Right kidney (tissue), 1 donor: ENCODE results near the gene POLR2C.
A peak's percentile ranks its signal among the peaks of the same experiment; 100 is the strongest.

ENCODE experiments used
- DNase-seq: peaks from one replicate; pipeline ENCODE4 v3.0.0-alpha.2; 2016

Gene POLR2C

DNA sequence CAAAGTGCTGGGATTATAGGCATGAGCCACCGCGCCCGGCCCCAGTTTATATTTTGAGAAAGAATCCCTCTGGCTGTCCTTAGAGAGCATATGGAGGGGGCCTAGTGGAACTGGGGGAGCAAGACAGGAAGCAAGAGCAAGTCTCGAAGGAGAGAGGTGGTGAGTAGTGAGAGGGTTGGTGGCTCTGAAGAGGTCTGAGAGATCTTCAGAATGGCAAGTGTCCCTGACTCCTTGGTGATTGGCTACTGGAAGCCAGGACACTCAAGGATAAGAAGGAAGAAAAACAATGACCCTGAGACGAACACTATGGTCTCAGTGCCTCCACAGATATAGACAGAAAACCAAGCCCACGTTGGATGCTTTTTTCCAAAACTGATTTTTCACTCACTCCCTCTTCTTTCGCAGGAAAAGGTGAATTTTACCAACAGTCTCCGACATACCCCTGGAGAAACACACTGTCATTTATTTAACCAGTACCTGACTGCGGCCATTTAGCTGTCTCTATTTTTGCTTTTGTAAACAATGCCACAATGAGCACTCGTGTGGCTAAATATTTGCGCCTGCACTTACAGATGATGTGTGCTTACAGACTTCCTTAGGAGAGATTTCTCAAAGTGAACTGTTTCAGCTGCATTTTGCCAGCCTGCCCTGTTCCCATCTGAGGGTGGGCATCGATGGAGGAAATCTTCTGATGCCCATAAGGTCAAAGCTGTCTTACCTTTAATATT, 39.7 kb downstream of the POLR2C start:
- DNase-seq: no peak

DNA sequence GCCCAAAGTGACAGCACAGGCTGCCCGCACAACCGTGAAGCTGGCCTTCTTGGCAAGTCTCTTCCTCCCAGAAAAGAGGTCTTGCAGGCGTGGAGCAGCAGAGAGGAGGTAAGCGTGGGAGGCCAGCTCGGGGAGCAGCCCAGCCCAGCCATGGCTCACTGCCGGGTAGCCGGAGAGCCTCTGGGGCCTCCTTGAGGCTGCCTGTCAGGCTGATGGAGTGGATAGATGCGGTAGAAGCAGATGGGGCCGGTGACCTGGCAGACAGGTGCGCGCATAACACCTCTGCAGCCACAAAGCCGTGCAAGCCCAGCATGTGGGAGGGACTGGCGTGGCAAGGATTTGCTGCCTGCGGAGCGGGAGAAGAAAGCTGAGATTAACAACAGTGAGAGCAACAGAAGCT, 40.9 kb downstream of the POLR2C start:
- peak; percentile 46 for DNase-seq

DNA sequence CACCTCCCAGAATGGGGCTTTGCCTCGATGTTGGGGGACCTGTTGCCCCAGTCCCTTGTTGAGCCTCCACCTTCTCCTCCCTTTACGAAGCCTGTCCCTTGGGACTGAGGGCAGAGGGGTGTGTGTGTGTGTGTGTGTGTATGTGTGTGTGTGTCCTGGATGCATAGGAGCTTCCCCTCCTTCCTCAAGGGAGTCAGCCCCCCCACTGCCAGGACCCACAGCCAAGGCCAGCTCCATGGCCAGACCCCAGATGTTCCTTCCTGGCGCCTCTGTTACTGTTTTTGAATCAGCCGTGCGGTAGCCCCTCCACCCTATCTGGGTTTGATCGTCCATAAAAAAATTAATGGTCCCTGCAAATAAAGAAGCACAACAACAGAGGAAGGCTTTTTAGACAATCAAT, 41.5 kb downstream of the POLR2C start:
- no peak for DNase-seq

DNA sequence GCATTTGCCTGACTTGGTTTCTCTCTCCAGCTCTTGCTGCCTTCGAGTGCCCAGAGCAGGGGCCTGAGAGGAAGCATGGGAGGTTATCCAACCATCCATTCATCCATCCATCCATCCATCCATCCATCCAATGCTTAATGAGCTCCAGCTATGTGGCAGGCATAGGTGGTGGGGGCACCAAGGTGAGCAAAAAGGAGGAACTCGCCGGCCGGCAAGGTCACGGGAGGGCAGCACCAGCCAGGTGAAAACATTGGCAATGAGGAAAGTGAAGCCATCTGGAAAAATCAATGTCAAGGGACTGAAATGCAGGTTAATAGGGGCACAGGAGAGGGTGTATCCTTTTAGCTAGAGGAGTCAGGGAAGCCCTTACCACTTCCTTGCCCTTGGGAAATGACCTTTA, 42.0 kb downstream of the POLR2C start:
- DNase-seq: no peak

DNA sequence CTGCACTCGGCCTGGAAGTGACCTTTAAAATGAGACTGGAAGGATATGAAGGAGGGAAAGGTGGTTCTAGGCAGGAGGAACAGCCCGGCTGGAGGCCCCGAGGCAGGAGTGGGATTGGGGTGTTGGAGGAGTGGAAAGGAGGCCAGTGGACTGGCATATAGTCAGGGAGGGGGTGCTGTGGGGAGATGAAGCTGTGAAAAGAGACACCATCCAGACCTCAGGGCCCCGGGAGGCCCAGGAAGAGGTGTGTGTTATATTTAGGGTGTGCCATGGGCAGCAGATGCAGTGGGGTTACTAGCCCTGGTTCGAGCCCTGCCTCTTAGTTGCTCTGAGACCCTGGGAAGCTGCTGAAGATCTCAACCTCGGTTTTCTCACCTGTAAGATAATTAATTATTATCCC, 42.7 kb downstream of the POLR2C start:
- no peak for DNase-seq

DNA sequence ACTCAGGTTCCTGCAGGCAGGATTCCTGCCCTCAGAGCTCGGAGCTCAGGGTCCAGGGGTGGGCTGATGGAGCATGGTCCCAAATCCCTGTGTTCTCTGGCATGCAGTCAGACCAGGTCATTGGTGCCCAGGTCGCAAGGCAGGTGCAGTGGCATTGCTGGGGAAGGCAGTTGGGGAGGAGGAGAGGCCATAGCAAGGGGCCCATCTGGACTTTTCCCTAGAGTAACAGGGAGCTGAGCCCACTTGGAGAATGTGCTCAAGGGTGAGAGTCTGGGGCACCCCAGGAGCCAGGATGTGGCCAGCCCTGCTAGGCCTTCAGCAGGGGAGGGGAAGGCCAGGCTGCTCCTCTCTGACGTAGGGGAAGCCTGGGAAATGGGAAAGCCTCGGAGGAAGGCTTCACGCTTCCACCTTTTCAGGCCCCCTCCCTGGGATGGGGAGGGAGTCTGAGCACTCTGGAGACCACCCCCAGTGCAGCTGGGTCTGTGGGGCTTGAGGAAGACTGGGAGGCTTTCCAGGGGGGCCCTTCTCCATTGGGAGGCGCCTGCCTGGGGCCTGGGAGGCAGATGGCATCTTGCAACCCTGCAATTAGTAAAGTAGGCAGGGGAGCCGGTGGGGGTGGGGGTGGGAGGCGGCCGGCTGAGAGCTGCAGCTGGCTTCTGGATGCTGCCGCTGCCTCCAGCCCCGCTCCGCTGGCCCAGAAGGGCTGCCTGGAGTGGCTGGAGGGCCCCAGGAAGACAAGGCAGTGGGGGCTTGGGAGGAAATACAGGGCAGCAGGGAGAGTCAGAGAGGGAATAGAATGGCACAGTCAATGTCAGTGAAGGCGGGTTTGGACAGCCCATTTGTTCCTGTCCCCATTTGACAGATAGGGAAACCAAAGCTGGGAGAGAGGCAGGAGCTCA, 44.9 kb downstream of the POLR2C start:
- peak; percentile 47 for DNase-seq

DNA sequence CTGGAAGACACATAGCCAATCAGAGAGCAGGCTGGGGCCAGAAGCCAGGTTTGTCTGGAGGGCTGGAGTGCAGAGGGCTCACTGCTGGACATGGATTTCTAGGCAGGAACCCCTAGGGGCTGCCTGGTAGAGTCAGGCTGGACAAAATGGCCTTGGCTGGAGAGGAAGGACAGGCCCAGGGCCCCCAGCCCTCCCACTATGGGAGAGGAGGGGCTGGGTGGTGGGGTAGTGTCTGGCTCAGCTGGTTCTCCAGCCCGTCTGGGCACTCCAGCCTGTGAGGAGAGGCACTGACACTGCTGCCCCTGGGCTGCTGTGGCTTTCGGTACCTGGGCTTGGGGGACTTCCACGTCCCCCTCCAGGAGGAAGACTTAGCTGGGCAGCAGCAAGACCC, 45.6 kb downstream of the POLR2C start:
- no peak for DNase-seq

DNA sequence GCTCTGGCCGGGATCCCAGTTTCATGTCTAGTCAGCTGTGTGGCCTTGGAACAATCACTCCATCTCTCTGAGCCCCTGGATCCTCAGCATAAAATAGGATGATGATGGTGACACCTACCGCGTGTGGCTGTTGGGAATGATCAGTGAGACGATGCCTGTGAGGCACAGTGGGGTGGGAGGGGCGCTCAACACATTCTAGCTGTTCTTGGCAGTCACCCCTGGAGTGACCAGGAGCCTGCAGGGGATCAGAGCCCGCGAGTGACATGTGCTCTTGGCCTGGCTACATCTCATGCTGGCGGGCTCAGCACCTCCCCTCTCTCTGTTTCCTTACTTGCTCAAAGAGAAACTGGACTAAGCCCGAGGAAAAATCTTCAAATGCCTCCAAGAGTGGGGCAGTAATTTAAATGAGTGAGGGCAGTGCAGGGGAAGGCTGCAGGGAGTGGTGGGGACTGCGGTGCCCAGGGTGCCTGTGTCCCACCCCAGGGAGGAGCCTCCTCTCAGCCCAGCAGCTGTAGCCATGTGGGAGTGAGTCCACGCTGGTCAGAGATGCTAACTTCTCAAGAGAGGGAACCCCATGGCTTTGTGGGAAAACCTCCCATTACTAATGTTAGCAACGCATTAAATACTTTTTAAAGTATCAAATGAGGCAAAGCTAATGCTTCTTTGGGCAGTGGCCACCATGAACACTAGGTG, 46.9 kb downstream of the POLR2C start:
- DNase-seq: no peak

DNA sequence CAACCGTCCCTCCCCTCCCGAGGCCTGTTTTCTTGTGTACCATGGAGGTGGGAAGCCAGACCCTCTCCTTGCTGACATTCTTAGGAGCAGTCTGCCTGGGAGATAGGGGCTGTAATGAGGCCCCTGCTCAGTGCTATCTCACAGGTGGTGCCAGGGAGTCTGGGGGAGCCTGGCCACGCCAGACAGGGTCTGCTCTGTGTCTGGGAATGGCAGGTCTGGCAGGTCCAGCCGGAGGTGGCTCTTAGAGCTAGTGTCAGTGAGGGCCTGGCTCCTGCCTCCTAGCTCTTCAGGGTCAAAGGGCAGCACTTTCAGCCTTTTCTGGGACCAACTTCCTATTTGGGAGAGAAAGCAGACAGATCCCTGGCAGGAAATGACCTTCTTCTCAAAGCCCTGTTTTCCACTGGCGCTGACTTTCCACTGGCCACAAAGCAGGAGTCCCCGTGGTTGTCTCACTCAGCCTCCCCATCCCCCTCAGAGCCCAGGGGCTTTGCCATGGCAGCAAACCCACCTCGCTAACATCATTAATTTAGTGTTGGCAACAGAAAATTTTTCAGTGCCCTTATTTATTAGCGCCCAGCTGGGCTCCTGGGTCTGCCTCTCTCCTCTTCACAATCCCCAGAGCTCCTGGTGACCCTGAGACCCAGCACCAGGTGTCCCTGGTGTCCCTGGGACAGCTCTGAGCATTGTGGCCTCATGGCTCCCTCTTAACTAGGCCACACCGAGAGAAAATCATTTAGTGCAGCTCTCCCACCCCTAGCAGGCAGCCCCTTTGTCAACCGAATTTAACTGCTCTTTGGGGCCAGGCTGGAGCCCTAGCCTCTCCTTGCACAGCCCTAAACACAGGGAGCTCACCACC, 47.8 kb downstream of the POLR2C start:
- no peak for DNase-seq

DNA sequence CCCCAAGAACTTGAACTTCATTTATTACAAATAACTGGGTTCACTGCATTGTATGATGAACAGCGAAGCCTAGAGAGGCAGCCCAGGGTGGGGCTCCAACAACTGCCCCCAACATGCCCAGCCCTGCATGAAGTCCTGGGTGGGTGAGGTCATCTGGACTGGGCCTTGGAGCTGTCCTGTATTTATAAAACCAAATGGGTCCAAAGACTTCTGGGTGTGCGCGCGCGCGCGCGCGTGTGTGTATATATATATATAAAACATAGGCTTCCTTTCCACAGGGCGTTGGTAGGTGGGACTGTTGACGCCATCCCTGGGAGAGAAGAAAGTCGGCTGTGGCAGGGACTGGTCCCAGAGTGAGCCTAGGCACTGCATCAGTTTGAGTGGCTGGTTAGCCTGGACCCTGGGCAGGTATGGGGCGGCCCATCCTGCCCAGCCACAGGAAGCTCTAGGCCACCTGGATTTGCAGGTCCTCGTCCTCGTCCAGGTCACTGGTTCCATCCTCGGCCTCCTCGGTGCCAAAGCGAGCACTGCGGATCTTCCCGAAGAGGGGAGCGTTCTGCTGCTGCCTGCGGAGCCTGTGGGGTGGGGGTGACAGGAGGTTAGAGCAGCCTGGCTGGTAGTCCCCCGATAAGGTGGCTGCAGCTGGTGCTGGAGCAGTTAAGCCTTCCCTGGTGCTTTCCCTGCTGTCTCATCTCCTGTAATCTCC, 50.0 kb downstream of the POLR2C start:
- DNase-seq: no peak

DNA sequence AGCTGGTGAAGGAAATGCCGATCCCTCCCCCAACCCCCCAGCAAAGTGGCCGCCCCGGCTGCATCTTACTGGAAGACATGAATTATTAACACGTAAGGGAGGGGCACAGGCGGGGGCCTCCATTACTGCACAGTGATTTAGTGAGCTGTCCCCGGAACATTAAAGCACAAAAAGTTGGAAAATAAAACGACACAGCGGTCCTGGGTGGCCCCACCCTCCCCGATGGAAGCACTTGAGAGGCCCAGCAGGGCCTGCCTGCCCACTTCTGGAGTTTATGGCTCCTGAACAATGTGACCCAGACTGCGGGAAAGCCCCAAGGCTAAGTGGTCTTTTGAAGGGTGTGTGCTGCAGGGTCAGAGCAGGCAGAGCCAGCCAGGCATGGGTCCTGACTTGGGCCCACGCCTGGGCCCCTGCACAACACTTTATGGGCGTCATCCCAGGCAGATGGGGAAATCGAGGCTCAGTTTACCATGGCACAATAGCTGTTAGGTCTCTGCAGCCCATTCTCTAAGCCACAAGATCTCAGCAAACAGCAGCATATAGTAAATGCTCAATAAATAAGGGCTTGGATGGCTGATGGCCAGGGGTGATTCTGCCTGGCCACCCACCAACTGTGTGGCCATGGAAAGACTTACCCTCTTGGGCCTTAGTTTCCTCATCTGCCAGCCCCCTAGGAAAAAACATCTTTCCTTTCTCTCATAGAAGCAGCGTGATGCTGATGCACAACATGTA, 51.1 kb downstream of the POLR2C start:
- DNase-seq: peak; percentile 66

DNA sequence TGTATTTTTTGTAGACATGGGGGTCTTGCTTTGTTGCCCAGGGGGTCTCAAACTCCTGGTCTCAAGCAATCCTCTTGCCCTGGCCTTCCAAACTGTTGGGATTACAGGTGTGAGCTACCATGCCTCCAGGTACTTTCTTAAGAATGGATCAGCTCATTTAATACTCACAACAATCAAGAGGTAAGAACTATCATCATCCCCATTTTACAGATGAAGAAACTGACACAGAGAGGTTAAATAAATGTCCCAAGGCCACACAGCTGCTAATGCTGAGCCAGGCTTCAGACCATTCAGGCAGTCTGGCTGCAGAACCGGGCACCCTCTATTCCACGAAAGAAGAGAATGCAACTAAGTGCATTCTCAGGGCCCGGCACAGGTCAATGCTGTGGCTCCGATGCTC, 51.9 kb downstream of the POLR2C start:
- no peak for DNase-seq

DNA sequence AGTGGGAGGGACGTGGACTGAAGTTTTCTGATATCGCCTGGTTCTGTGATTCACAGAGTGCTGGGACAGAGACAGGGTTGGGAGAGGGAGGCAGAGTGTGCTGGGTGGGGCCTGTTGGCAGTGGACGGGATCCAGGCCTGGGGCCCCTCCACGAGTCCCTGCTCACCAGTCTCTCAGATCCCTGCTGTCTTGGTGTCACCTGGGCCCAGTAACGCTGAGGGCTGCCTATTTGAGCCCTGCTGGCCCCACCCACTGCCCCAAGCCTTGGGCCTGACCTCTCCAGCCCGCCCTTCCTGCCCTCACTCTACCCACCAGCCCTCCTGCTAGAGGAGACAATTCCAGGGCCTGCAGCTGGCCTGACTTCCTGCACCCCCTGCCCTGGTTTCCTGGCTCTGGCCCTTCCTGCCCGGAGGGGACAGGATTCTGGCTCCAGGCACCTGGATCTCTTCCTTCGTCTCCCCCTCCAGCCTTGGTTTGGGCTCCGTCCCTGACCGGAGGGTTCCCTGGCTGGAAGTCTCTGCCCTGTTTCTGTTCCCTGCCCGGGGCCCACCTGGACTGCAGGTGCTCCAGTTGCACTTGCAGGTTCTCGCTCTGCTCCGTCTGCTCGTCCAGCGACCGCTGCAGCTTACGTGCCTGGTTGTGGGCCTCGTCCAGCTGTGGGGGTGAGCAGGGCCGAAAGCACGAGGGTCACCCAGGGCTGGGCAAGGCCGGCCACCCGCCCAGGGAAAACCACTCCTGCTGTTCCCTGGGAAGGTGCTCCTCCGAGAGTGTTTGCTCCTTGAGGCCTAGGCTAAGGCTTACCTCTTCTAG, 52.5 kb downstream of the POLR2C start:
- DNase-seq: no peak

DNA sequence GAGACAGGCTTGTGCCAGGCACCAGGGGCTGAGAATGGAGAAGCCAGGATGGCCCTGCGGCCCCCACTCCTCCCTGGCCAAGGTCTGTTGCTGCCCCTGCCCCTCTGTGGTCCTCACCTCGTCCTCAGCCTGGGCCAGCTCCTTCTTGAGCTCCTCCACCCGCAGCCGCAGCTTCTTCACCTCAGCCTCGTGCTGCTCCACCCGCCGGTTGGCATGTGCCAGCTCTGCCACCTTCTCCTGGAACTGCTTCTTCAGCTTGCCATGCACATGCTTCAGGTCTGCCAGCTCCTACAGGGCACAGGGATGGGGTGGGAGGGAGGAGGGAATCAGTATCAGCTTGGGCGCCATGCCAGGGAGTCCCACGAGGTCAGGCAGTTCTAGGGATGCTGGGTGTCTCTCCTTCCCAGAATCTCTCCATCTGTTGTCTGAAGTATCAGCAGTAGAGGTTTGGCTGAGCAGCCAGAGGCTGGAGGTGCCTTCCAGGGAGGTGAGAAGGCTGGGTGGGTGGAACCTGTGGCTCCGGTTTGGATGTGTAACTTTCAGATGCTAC, 53.8 kb downstream of the POLR2C start:
- DNase-seq: no peak

DNA sequence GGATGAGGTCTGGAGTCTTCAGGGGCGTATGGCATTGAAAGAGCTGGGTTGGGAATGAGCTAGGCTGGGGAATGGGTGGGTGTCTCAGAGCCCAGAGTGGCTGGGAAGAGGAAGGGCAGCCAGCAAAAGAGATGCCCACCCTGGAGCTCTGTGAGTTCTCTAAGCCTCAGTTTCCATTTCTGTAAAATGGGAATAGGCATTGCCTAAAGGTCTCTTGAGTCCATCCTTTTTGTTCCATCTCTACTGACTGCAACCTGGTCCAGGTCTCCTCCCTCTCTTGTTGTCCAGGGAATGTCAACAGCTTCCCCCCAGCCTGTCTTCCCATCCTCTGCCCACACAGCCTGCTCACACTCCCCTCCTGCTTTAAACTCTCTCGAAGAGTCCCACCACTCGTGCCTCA, 54.3 kb downstream of the POLR2C start:
- DNase-seq: no peak

DNA sequence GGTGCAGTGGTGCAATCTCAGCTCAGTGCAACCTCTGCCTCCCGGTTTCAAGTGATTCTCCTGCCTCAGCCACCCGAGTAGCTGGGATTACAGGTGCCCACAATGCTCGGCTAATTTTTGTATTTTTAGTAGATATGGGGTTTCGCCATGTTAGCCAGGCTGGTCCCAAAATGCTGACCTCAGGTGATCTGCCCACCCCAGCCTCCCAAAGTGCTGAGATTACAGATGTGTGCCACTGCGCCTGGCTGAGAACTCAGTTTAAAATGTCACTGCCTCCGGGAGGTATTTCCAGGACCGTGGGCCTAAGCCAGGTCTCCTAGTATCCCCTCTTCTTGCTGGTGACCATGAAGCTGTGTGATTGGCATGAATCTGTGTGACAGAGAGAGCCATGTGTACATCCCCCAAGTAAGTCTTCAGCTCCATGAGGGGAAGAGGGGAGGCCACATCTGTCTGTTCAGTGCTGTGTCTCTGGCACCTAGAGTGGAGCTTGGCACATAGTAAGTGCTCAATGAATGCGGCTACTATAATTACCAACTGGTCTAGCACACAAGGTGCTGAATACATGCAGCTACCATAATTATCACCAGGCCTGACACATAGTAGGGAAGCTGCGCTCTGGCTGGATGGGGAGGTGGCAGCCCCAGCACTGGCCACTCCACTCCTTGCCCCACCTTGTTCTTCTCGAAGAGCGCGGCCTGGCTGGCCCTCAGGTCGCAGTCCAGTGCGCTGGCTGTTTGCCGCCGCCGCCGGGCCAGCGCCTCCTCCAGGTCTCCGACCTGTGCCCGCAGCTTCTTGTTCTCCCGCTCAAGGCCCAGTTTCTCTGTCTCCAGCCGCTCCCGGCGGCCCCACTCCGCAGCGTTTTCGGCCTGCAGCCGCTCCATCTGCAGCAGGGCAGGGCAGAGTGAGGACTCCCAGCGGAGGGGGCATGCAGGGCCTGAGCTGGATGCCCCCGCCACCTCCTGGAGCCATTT, 55.2 kb downstream of the POLR2C start:
- no peak for DNase-seq

DNA sequence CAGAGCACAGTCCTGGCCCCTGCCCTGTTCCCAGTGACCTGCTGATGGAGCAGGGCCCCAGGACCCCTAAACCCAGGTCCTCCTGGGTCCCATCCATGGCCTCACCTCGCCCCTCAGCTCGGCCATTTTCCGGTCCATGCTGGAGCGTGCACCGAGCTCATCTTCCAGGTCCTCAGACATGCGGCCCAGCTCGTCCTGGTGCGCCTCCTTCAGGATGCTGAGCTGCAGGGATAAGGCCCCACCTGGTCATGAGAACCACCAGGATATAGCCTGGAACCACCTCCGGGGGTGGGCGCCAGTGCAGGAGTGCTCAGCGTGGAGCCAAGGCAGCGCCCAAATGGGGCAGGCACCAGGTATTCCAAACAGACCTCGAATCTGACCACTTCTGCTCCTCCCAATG, 56.0 kb downstream of the POLR2C start:
- DNase-seq: no peak

DNA sequence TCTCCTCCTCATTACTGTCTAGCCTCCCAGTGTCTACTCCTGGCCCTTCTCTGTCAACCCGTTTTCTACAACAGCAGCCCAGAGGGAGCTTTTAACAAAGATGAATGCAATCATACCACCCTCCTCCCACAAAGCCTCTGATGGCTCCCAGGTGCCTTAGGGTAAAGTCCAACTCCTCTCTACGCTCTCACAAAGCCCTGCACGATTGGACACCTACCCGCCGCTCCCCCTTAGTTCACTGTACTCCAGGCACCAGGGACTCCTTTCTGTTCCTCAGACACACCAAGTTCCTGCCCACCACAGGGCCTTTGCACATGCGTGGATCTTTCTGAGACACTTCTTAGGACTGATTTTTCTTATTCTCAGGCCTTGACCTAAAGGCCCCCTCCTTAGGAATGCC, 56.4 kb downstream of the POLR2C start:
- DNase-seq: no peak
